SK-N-SH treated with all-trans-retinoic acid at 6 μM for 48 hours (cell line): Measurements from ENCODE around the gene ELK4.

Experiments used
- ARNTL ChIP-seq: fragments of 450-650 bp; formaldehyde crosslinking; IDR thresholded peaks from 2 replicates; pipeline ENCODE4 v1.5.0; 2020; ENCODE audit warnings: low read depth, mild to moderate bottlenecking, moderate library complexity, borderline replicate concordance
- CREB5 ChIP-seq: fragments of 250-450 bp; sonication (Bioruptor Pico); IDR thresholded peaks from 2 replicates; pipeline ENCODE4 v1.5.1; 2020; ENCODE audit warnings: low read depth, mild to moderate bottlenecking, moderate library complexity
- CSDC2 ChIP-seq: fragments of 250-450 bp; sonication (Bioruptor Pico); IDR thresholded peaks from 2 replicates; pipeline ENCODE4 v1.5.0; 2020; ENCODE audit warnings: mild to moderate bottlenecking, moderate library complexity
- CSRNP3 ChIP-seq: fragments of 250-450 bp; sonication (Bioruptor Pico); IDR thresholded peaks from 2 replicates; pipeline ENCODE4 v1.5.1; 2021; ENCODE audit warnings: mild to moderate bottlenecking, moderate library complexity
- ISL1 ChIP-seq: fragments of 250-450 bp; sonication (Bioruptor Pico); IDR thresholded peaks from 2 replicates; pipeline ENCODE4 v2.1.2; 2022; ENCODE audit warnings: mild to moderate bottlenecking, moderate library complexity
- SNAI2 ChIP-seq: fragments of 250-450 bp; sonication (Bioruptor Pico); IDR thresholded peaks from 2 replicates; pipeline ENCODE4 v1.5.0; 2020; ENCODE audit warnings: mild to moderate bottlenecking, moderate library complexity
- ZNF565 ChIP-seq: fragments of 450-650 bp; formaldehyde crosslinking; conservative IDR thresholded peaks from 2 replicates; pipeline ENCODE4 v1.5.0; 2020; ENCODE audit warnings: low read depth, mild to moderate bottlenecking, moderate library complexity
- ZNF70 ChIP-seq: fragments of 450-650 bp; formaldehyde crosslinking; IDR thresholded peaks from 2 replicates; pipeline ENCODE4 v1.5.0; 2020; ENCODE audit warnings: mild to moderate bottlenecking, moderate library complexity
- ZNF8 ChIP-seq: fragments of 450-650 bp; formaldehyde crosslinking; IDR thresholded peaks from 2 replicates; pipeline ENCODE4 v1.5.0; 2020; ENCODE audit warnings: mild to moderate bottlenecking, moderate library complexity

- TF ChIP-seq ARNTL (CRISPR knock-in tag) (no peak), ZNF565 (no peak), CREB5 (CRISPR knock-in tag) (no peak), ISL1 (CRISPR knock-in tag) (no peak), CSRNP3 (no peak), SNAI2 (CRISPR knock-in tag) (no peak), CSDC2 (CRISPR knock-in tag) (no peak), ZNF70 (no peak), ZNF8 (no peak)
These were observed 8.2 kb downstream of the ELK4 start for GRCh38 chr1:205623646-205624045.
